GM21717 (cell line): ENCODE measurements around the gene ZBTB44.
"Not testable (repeated sequence)": the region's sequence is repeated elsewhere in the genome, so short reads cannot be mapped to it uniquely, and the experiment has no call there.

Experiments used
- ATAC-seq: cut with Tn5 transposase; IDR thresholded peaks from one replicate; pipeline ENCODE4 v1.9.1; 2021; ENCODE audit warnings: mild to moderate bottlenecking, moderate library complexity; ENCODE audit not compliant: unreplicated experiment

The ZBTB44 gene

GRCh38 chr11:130313383-130314183, 1.1 kb downstream of the ZBTB44 start:
- ATAC-seq: no peak

- no peak for ATAC-seq
Observed at GRCh38 chr11:130312046-130312445, 2.7 kb downstream of the ZBTB44 start.

GRCh38 chr11:130310622-130311021, 4.1 kb downstream of the ZBTB44 start:
- no peak for ATAC-seq

GRCh38 chr11:130308886-130309285, 5.8 kb downstream of the ZBTB44 start:
- no peak for ATAC-seq

- no peak for ATAC-seq
Observed at GRCh38 chr11:130308059-130308458, 6.7 kb downstream of the ZBTB44 start.

GRCh38 chr11:130304651-130305050, 10.1 kb downstream of the ZBTB44 start:
- ATAC-seq: no peak

- ATAC-seq: no peak
Observed at GRCh38 chr11:130301002-130301401, 13.7 kb downstream of the ZBTB44 start.

GRCh38 chr11:130300567-130300966, 14.2 kb downstream of the ZBTB44 start:
- ATAC-seq: peak; percentile 59

GRCh38 chr11:130299978-130300377, 14.7 kb downstream of the ZBTB44 start:
- ATAC-seq: no peak

- ATAC-seq: no peak
Observed at GRCh38 chr11:130295657-130296056, 19.1 kb downstream of the ZBTB44 start.

GRCh38 chr11:130282111-130282510, 32.6 kb downstream of the ZBTB44 start:
- ATAC-seq: no peak

- ATAC-seq: not testable (repeated sequence)
Observed at GRCh38 chr11:130281341-130281740, 33.4 kb downstream of the ZBTB44 start.

GRCh38 chr11:130279989-130280388, 34.7 kb downstream of the ZBTB44 start:
- no peak for ATAC-seq

- no peak for ATAC-seq
Observed at GRCh38 chr11:130278745-130279144, 36.0 kb downstream of the ZBTB44 start.

- ATAC-seq: peak; percentile 89
Observed at GRCh38 chr11:130278151-130278550, 36.6 kb downstream of the ZBTB44 start.

GRCh38 chr11:130272336-130272735, 42.4 kb downstream of the ZBTB44 start:
- no peak for ATAC-seq

GRCh38 chr11:130269326-130269943, 45.3 kb downstream of the ZBTB44 start:
- ATAC-seq: peak; percentile 95

- ATAC-seq: no peak
Observed at GRCh38 chr11:130263351-130263750, 51.4 kb downstream of the ZBTB44 start.

GRCh38 chr11:130262424-130262823, 52.3 kb downstream of the ZBTB44 start:
- ATAC-seq: no peak

- no peak for ATAC-seq
Observed at GRCh38 chr11:130261571-130261970, 53.1 kb downstream of the ZBTB44 start.

- ATAC-seq: no peak
Observed at GRCh38 chr11:130260742-130261141, 54.0 kb downstream of the ZBTB44 start.

GRCh38 chr11:130260080-130260627, 54.6 kb downstream of the ZBTB44 start:
- no peak for ATAC-seq
